Middle frontal gyrus (tissue), 1 donor: Measurements from ENCODE around the gene TNFRSF4.
A peak's percentile ranks its signal among the peaks of the same experiment; 100 is the strongest.

Experiments used
- DNase-seq: peaks from one replicate; pipeline ENCODE4 v3.0.0-alpha.2; 2015; ENCODE audit warnings: low spot score; ENCODE audit errors: extremely low spot score

Gene TNFRSF4

DNA sequence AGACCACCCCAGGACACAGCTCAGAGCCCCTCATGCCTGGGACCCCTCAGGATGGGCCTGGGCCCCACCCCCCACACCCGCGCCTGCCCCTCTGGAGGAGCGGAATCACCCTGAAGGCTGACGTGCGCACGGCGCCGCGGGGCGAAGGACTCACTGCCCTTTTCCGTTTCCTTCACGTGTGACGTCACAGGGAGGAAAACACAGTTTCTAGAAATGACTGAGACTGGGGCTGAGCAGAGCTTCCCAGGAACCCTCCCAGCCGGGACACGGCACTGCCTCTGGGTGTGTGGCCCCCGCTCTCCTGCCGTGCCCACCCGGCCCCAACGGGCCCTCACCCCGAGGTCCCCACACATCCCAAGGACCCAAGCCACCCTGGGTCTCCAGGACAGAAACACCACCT is 5.4 kb upstream of the TNFRSF4 start:
- DNase-seq, result no peak

DNA sequence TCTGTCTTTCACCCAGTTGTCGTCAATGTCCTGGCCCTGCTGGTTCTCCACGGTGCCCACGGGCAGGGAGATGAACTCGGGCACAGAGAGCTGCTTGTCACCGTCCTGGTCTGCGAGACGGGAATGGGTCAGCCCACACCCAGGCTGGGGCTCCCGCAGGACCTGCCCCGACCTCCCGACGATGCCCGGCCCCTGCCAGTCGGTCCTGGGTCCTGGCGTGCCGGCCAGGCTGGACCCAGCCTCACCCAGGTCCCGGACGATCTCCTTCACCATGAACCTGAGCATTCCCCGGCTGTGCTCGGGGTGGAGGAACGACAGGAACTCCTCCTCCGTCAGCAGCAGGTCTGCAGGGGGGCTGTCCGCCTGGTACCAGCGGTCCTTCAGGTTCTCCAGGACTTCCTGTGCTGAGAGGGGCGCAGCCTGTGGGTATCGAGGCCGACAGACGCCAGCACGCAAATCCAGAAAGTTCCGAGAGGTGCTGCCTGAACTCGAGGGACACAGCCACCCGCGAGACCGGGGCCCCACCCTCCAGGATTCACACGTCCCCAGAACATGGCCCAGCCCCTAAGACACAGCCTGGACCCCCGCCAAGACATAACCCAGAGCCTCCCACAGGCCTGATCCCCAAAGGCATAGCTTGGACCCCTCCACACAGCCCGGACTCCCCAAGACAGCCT is 4.7 kb upstream of the TNFRSF4 start:
- DNase-seq, result no peak

DNA sequence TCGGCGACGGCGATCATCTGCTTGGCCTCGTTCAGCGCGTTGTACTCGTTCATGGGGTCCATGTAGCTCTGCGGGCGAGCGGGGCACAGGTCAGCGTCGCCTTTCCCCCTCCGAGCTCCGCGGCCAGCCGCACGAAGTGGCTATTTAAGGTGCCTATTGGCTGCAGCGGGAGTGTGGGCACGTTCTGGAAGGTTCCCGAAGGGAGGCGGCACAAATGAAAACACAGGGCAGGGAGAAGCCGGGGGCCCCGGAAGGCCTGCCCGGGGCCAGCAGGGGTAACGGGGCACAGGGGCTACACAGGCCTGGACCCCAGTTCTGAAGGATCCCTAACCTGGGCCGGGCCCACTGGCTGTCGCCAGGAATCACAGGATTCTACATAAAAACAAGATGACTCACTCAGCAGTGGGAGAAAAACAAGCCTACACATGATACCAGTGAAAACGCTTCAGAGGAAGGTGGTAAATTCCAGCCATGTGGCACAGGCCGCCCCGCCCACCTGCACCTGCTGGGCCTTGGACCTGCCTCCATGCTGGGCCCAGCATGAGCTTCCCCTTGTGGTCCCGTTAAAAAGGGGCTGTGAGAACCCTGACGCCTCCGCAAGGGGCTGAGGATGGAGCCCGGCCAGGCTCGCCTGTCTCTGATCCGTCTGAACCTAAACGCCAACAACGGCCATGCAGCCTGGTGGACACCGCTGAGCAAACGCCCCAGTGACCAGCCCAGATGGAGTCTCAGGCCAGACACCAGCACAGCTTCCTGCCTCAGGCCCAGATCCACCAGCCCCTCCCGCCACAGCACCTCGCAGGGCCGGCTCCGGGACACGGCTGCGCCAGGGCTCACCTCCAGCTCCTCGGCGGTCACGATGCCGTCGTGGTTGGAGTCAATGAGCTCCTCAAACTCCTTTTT is 3.9 kb upstream of the TNFRSF4 start:
- DNase-seq, result peak; percentile 4

DNA sequence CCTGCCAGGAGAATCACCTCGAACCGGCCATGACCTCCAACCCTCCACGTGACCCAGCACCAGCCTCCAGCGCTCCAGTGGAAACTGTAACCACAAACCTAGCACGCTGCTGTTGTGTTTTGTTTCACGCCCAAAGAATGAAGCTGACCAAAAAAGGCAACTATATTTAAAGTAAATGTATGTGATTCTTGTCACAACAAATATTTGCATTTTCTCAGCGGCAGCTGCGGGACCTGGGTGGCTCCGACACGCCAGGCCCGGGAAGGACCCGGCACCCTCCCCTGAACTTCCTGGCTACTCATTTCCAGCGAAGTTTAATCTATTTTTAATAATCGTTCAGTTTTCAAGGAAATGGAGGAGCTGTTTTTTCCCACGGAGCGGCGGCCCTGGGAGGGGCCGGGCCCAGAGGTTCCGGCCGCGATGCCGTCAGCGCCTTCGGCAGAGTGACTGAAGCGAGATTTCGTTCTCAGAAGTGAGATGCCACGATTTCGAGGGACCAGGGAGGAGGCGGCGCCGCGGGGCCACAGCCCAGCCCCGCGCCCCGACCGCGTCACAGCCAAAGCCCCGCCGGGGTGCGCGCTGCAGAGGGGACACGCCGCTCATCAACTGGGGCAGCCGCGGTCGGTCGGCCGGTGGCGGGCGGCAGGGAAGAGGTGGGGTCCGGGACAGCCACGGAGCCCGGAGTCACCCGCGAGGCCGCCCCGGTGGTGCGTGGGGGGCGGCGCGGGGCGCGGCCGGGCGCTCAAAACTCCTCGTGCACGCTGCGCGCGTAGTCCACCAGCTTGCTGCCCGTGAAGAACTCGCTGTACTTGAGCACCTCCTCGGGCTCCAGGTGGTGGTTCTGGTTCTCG is 3.0 kb upstream of the TNFRSF4 start:
- DNase-seq, result no peak

DNA sequence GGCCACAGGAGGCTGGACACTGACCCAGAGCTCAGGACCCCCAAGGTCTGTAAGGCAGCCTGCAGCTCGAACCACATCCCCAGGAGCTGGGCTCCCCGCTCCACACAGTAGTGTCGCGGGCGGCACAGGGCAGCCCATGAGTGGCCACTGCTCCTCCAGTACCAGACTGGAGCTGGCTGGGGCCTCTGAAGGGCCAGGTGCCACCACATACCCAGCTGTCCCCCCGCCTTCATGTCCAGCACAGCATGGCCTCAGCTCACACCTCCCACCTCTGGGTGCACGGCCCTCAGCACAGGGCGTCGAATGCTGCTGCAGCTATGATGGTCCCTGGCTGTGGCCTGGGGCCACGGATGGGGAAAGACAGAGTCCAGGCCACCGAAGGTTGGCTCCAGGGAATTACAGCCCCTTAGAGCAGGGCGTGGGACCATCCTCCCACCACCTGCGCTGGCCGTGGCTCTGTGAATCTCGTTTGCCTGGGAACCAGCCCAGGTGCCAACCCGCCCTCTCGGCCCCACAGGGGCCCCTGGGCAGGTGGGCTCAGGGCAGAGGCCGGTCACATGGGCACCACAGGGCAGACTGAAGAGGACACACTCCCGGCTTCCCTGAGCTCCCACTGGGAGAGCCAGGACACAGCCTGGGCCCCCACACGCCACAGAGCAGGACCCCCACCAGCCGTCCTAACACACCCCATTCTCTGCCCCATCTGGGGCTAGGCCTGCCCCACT is 2.1 kb upstream of the TNFRSF4 start:
- no peak for DNase-seq

DNA sequence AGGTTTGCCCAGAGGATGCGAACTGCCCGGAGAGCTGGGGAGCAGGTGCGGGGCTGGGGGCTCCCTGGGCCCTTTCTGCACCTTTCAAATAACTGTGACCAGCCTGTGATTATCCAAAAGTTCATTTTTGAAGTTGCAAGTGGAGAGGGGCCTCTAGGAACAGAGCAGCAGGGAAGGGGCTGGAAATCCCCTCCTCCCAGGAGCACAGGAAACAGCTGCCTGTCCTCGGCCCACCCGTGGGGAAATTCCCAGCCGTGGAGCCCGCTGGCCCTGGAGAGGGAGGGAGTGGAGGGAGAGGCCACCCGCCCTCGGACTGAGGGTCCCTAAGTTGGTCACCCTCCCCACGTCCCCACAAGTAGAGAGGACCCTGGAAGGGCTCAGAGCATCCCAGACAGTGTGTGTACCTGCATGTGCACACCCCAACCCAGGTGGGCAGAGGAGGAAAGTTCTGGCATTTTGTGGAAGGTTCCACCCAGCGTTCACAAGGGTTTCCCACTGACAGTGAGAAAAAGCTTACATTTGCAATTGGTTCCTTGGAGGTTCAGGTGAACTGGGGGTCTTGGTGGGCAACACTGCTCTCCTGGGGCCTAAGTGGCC is 1.2 kb upstream of the TNFRSF4 start:
- no peak for DNase-seq

DNA sequence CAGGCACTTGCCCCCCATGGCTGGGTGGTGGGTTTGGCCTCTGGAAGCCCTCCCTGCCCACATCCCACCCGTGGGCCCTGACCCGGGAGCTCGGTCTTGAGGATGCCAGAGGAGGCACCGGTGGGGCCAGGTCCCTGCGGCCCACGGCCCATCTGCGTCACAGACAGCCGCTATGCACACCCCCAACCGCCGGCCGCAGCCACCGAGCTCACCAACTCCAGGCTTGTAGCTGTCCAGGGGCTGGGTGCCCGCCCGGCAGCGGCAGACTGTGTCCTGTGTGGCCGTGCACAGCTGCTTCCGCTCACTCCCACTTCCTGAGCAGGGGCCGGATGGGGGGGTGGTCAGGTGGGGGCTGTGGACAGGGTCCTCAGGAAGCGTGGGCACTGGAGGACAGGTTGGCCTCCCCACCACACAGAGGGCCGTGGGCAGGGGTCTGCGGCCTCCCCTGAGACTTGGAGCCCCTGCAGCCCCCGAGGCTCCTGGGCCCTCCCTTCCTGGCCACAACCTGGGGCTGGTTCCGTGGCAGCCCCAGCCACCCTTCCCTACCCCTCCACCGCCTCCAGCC is 1.1 kb downstream of the TNFRSF4 start:
- no peak for DNase-seq

DNA sequence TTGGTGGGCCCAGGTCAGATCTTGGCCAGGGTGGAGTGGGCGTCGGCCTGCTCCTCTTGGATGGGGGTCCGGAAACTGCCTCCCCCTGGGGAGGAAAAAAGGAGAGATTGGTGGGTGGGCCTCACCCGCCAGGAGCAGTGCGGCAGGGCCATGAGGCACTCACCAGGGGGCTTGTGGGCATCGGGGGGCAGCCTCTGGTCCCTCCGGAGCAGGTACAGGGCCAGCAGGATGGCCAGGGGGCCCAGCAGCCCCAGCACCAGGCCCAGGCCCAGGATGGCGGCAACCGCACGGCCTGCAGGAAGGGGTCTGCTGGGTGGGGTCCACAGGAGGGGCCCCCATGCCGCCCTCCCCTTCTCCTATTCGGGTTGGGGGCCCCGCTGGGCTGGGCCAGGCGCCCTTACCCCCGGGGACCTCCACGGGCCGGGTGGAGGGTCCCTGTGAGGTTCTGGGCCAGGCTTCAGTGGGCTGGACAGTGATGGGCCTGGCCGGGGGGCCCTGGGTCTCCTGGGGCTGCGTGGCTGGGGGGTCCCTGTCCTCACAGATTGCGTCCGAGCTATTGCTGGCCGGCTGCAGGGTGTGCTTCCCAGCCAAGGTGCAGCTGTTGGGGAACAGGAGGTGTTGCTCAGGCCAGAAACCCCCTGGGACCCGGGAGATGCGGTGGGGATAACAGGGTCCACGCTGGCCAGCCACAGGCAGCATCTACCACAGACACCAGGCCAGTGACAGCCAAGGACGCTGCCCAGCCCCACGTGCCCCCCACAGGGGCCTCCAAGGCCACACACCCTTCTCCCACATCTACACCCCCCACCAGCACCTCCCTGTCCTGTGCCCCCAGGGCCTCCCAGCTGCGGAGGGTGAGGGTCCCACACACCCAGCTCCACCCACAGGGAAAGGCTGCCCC is 2.2 kb downstream of the TNFRSF4 start:
- no peak for DNase-seq

DNA sequence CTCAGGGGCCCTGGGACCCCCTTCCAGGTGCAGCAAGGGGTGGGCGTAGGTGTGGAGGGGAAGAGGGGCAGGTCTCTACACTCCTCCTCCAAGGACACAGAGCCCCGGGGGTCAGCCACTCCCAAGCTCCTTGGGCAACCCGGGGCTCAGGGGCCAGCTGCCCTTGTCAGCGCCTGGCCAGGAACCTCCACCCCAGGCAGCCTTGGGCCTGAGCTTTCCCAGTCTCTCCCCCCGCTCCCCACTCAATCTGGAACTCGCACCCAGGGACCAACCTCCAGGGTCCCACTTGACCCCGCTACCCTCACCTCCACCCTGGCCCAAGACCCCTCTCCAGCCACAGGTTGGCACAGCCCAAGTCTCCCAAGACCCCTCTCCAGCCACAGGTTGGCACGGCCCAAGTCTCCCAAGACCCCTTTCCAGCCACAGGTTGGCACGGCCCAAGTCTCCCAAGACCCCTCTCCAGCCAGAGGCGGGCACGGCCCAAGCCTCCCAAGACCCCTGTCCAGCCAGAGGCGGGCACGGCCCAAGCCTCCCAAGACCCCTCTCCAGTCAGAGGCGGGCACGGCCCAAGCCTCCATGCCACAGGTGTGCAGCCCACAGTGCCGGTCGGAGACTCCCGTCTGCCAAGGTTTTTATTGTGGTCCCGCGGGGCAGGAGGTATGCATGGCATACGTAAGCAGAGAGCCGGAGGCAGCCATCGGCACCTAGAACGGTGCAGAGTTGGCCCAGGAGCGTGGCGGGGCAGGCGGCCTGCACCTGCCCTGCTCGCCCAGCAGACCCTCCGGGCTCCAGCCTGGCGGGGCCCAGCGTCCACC is 3.0 kb downstream of the TNFRSF4 start:
- DNase-seq, result no peak

DNA sequence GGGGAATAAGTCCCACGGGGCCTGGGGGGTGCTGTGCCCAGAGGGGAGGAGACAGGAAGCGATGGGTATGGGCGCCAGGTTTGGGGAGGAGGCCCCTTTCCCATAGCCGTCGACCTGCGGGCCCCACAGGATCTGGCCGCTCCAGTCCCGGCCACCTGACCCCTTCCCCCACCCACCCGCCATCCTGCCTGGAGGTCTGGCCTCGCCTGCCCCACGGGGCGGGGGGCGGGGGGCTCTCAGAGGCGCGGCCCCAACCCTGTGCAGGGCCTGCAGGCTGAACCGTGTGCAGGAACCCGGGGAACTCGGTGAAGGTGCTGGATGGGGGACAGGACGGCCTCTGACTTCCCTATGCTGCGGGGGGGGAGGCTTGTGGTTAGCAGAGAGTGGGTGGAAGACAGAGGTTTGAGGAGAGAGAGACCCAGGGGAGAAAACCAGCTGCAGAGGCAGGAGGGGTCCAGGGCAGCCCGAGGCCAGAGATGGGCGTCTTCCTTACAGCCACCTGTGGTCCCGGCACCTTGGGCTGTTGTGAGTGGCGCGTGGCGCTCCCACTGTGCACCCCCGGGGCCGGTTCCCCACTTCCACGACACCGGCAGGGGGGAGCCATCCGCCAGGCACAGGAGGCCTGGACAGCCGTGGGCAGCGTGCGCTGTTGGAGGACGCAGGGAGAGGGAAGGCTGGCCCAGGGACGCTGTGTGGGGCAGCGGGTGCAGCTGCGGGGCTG is 5.1 kb downstream of the TNFRSF4 start:
- DNase-seq, result no peak

DNA sequence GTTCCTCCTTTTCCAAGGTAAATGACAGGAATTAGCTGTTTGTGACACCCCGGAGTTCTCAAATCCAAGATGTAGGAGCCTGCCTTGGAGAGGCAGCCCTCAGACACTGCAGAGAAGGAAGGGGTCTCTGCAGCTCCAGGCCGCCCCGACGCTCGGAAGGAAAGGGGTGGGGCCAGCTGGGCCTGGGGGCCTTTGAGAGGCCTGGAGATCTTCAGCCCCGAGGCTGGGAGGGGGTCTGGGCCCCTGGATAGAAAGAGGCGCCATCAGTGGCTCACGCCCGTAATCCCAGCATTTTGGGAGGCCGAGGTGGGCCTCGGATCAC is 6.4 kb downstream of the TNFRSF4 start:
- no peak for DNase-seq

DNA sequence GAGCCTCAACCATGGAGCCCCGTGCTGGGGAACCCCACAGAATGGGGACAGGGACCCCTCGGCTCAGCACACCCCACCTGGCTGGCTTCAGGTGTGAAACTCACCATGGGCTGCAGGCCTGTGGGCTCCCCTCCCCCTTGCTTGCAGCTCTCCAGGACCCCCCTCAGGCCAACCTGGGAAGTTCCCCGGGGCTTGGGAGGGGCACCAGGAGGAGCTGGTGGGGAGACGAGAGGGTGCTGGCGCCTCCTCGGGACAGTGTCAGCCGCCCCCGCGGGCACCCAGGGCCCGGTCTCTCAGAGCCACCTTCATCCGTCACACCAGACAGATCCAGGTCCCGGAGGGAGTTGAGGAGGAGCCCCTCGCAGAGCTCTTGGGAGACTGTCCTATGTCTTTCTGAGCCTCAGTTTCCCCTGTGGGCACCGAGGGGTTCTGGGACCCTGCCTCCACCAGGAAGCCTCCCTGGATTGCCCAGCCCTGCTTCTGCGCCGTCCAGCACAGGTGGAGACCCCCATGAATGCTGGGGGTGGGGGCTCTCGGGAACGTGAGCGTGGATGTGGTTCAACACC is 6.9 kb downstream of the TNFRSF4 start:
- DNase-seq, result no peak

DNA sequence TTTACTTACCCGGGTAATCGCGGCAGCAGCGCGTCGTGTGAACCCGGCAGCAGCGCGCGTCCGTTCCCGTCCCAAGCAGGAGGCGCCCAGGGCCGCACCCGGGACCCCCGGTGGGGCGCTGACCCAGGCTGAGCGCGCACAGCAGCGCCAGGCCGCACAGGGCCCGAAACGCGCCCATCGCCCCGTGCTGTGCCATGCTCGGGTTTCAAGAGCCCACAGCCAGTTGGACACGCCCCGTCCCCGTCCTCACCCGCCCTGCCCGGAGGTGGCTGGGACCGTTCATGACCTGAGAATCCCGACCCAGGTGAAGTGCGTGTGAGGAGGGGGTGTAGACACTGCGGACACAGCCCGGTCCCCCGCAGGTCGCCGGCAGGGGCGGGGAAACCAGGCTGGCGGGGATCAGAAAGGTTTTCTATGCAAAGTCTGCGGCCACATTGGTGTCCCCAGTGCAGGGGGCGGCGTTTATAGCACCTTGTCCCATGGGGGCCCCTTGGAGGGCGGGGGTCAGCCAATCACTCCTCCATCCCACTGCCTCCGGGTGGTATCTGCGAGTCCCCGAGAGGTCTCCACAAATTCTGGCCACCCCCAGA is 7.5 kb downstream of the TNFRSF4 start, which contains the start of gene TNFRSF18:
Gene TNFRSF18 (minus strand): TSS at position 217 of the 590 bp plus-strand sequence. CDS start 21 bp downstream, at position 196.
- no peak for DNase-seq

DNA sequence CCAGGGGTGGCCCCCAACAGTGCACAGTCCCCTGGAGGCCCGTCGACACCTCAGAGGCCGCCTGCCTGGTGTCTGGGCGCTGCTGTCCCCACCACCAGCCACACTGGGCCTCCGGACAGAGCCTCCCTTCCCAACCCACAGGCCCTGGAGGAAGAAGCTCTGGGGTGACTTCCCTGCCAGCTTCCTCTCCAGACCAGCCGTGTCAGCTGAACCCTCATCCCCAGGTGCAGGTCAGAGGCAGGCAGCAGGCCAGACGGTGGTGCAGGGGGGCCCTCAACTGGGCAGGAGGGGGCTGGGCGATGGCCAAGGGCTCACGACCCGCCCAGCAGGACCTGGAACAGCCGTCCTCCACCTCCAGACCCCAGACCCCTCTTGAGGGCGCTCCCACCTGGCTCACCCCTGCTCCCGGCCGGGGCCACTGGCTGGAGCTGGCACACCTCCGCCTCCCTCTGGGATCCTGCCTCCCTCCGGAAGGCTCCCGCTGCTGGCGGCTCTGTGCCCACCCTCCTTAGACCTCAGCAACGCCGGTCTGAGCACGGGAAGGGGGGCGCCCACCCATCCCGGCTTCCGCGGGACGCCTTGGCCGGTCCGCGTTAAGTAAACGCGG is 8.1 kb downstream of the TNFRSF4 start:
- no peak for DNase-seq

DNA sequence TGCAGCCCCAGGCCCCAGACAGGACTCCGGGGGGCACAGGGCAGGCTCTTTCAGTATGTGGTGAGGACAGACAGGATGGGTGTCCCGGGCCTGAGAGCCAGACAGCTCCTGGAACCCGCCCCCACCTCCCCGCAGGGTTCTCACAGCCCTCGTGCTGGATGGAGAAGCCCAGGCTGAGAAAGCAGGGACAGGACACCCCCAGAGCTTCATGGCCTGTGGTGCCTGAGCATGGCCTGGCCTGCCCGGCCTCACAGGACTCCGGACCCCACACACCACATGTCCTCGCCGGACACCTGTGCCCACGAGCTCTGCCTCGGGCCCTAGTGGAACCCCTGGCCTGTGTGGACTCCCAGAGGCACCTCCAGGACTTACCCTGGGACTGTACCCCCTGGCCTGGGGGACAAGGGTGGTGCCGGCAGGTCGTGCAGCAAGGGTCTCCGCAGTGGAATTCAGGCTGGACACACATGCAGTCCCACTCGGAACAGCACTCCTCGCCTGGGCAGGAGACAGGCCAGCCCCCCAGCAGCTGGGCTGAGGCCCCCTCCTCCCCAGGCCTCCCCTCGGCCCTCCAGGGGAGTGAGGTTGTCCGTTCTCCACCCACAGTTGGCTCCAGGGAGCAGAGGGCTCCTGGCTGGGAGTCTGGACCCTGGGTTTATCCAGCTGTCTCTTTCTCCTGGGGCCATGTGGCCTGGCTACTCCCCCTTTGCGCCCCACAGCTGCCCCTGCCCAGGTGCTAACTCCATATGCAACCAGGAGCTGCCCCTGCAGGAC is 8.8 kb downstream of the TNFRSF4 start:
- no peak for DNase-seq

DNA sequence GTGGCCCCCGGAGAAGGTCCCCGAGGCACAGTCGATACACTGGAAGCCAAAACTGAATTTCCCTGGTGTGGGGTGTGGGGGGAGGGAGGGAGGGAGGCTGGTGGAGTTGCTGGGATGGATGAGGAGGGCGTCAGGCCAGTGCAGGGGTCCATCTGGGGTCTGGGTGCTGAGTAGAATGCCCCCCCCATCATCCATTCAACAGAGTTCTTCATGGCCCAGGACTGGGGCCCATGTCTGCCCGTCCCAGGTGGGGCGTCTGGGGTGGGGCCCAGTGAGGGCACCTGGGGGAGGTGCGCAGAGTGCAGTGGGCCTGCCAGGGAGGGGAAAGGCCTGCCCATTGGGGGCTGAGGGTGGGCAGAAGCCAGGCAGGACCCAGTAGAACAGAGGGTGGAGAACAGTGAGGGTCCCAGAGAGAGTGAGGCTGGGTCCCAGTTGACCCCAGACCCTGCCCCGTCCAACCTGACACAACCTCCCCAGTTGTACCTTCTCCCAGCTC is 9.5 kb downstream of the TNFRSF4 start:
- no peak for DNase-seq
